Cardiac septum (tissue), 1 donor: Measurements from ENCODE around the gene RAB37. TPM values are rescaled to one million over a fixed set of nuclear protein-coding genes. Genes with fewer than 3 reads are reported as not detected.

Source experiments
- DNase-seq: peaks from one replicate; pipeline ENCODE4 v3.0.0-alpha.2; 2020; ENCODE audit warnings: low spot score
- intact Hi-C: fragments of 100-400 bp; cut with DNase I; formaldehyde crosslinking; loops from one replicate; pipeline ENCODE4 v1.14.0; 2022
- total RNA-seq: library from RNA; stranded (reverse); fragmentation: NEBNext Ultra II Directional; extraction: Animal tissue kit (Norgen Biotek cat#: 25700); gene quantifications from one replicate; pipeline ENCODE4 v1.2.1, GENCODE V29; 2021
- donor health status: DM: no; HTN: no; CAD: no.

Gene RAB37
- total RNA-seq, 1 donor from 2014 or later = 0.94 TPM

DNA sequence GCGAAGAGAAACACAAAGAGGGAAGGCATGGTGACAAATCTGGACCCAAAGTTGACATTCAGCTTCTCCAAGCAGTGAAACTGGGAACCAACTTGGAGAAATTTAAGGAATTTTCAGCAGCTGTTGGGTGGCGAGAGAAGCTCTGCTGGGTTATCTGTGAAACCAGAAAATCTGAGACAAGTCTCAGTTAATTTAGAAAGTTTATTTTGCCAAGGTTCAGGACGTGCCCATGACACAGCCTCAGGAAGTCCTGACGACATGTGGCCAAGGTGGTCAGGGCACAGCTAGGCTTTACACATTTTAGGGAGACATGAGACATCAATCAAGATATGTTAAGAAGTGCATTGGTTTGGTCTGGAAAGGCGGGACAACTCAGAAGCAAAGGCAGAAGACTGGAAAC lies 13.2 kb upstream of the RAB37 start:
- DNase-seq = no peak
- intact Hi-C loops = no loop called here

GRCh38 chr17:74725111-74725510 lies 11.9 kb upstream of the RAB37 start:
- DNase-seq = no peak
- intact Hi-C loops = no loop called here

DNA sequence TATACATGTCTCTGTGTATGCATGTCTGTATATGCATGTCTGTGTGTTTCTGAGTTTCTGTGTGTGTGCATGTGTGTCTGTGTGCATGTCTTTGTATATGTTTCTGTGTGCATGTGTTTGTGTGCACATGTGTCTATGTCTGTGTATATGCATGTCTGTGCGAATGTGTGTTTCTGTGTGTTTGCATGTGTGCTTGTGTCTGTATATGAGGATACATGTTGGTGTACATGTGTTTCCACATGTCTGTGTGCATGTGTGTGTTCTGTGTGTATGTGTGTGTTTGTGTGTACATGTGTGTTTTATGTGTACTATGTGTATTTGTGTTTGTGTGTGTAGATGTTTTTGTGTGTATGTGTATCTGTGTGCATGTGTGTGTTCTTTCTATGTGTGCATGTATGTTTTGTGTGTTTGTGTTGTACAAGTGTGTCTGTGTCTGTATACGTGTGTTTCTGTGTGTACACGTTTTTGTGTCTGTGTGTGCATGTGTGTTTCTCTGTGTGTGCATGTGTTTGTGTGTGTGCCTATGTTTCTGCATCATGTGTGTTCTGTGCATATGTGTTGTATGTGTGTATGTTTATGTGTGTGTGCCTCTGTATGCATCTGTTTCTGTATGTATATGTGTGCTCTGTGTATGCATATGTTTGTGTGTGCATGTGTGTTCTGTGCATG lies 8.9 kb upstream of the RAB37 start:
- intact Hi-C loops = no loop called here
- no peak for DNase-seq

DNA sequence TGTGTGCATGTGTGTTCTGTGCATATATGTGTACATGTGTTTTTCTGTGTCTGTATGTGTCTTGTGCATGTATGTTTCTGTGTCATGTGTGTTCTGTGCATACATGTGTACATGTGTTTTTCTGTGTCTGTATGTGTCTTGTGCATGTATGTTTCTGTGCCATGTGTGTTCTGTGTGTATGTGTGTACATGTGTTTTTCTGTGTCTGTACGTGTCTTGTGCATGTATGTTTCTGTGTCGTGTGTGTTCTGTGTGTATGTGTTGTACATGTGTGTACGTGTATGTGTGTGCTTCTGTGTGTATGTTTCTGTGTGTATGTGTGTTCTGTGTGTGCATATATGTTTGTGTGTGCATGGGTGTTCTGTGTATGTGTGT lies 8.4 kb upstream of the RAB37 start:
- intact Hi-C loops = no loop called here
- no peak for DNase-seq

- DNase-seq = no peak
- intact Hi-C loops = no loop called here
Observed at GRCh38 chr17:74729368-74729767, 7.7 kb upstream of the RAB37 start.

GRCh38 chr17:74729866-74730265 lies 7.2 kb upstream of the RAB37 start:
- intact Hi-C loops = loop anchor here (10.0 kb wide), 1 partner anchor 165 kb away; the partner anchor contains the start of gene CD300H
- no peak for DNase-seq

- no peak for DNase-seq
- intact Hi-C loops = loop anchor here (10.0 kb wide), 1 partner anchor 166 kb away; the partner anchor contains the start of gene CD300H
Observed at GRCh38 chr17:74730491-74731346, 6.3 kb upstream of the RAB37 start.

DNA sequence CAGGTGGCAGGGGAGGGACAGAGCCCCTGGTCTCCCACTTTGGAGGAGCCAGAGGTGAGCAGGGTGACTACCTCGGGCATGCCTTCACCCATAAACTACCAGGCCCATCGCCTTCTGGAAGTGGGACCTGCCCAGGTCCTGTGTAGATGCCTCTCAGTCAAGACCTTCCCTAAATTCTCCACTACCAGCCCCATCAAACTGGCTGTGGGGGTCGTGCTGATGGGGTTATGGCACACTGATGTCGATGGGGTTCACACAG lies 5.8 kb upstream of the RAB37 start:
- intact Hi-C loops = loop anchor here (10.0 kb wide), 1 partner anchor 166 kb away; the partner anchor contains the start of gene CD300H
- no peak for DNase-seq

DNA sequence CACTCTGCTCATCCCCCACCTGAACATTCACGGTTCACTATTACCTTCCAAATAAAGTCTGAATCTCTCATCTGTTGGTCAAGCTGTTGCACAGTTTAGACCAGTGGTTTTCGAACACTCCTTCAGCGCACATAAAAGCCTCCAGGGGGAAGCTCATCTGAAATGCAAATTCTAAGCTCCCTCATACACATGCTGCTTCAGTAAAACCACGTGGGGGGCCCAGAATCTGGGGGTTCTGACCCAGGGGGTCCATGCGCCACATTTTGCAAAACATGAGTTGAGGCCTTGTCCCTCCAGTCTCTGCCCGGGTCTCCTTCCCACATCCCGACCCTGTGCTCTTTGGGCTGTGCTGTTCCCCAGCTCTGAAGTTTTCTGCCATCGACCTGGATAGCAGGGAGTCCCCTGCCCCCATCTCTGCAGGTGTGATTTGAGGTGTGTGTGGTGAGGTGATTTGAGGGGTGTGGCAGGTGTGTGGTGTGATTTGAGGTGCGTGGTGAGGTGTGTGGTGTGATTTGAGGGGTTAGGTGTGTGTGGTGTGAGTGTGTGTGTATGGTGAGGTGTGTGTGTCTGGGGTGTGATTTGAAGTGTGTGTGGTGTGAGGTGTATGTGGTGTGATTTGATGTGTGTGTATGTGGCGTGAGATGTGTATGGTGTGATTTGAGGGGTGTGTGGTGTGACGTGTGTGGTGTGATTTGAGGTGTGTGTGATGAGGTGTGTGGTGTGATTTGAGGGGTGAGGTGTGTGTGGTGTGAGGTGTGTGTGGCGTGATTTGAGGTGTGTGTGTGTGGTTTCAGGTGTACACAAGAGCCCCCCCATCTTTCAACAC lies 4.8 kb upstream of the RAB37 start:
- DNase-seq = no peak
- intact Hi-C loops = loop anchor here (10.0 kb wide), 1 partner anchor 167 kb away; the partner anchor contains the start of gene CD300H

GRCh38 chr17:74733365-74734122 lies 3.5 kb upstream of the RAB37 start:
- intact Hi-C loops = loop anchor here (10.0 kb wide), 1 partner anchor 169 kb away; the partner anchor contains the start of gene CD300H
- no peak for DNase-seq

DNA sequence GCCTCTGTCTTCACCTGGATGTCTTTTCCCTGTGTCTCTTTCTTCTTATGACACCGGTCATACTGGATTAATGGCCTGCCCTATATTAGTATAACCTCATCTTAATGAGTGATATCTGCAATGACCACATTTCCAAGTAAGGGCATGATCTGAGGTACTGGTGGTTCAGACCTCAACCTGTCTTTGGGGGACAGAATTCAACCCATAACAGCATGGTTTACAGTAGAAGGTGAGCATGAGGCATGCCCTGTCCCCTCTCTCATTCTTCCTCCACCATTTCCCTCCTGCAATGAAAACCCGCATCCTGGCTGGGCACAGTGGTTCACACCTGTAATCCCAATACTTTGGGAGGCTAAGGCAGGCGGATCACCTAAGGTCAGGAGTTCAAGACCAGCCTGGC lies 2.8 kb upstream of the RAB37 start:
- DNase-seq = no peak
- intact Hi-C loops = loop anchor here (10.0 kb wide), 1 partner anchor 169 kb away; the partner anchor contains the start of gene CD300H

DNA sequence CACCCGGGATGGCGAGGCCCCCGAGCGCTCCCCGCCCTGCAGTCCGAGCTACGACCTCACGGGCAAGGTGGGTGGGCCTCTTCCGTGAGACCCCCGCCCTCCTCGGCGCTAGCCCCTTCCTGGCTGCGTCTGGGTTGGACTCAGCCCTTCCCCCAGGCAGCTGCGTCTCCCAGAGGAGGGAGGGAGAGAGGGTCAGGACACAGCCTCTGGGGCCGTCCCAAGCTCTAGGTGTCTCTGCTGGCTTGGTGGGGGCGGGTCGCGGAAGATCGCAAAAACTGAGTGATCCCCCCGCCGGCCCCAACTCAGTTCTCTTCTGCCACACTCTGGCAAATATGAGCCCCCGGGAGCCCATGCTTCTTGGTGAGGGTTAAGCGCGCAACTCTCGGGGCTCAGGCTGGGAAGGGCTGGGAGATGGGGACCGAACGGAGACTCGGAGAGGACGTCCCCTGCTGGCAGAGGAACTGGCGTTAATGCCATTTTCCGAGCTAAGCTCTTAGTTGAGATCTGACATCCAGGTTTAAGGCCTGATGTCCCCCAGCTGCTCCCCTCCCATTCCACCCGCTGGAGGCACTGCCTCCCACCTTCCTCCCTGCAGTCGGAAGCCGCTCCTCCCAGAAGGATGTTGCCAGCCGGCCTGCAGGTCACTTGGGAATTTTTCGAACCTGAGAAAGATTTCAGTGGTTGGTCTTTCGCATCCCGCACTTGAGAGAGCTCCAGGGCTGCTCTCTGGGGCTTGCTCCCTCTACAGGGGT lies 419 bp downstream of the RAB37 start:
- no peak for DNase-seq
- intact Hi-C loops = loop anchor here (5.0 to 10.0 kb wide), 2 partner anchors 80 to 173 kb away; partner anchors contain the start of gene CD300H

DNA sequence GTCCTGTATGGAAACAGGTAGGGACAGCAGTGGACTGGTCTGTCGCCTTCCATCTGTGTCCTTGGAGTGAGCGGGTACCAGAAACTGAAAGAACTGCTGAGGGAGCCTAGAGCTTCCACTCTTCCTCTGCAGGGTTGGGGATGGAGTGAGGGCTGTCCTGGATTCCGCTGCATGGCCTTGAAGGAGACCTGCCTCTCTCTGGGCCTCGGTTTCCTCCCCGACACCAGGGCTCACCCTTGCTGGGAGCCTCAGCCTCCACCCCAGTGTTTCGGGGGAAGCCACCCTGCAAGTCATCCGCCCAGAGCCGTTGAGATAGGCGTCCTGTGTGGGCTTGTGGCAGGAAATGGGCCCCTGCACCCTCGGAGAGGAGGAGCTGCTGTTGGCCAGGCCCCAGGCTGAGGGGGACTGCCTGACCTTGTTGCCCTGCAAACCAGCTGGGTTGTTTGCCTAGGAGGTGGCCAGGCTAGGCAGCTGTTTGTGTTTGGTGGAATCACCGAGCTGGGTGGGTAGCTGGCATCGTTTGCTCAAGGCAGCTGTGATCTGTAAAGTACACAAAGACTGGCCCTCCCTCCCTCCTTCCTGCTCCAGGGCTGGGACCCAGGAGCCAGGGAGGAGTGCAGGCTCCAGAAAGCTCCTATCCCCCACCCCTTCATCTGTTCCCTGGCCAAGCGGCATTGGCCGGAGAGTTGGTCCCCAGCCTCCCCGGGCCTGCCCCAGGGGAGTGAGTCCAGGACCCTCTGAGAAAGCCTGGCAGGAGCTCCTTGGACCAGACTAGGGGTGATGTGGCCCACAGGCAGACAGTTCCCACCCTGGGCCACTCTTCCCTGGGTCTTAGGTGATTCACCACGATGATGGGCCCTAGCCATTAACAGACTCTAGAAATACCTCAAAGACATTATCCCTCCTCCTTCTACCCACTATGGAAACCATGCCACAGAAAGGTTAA lies 1.3 kb downstream of the RAB37 start:
- intact Hi-C loops = loop anchor here (5.0 to 10.0 kb wide), 2 partner anchors 81 to 174 kb away; partner anchors contain the start of gene CD300H
- no peak for DNase-seq

GRCh38 chr17:74739227-74739831 lies 2.3 kb downstream of the RAB37 start:
- intact Hi-C loops = loop anchor here (5.0 to 10.0 kb wide), 2 partner anchors 82 to 175 kb away; partner anchors contain the start of gene CD300H
- DNase-seq = no peak

DNA sequence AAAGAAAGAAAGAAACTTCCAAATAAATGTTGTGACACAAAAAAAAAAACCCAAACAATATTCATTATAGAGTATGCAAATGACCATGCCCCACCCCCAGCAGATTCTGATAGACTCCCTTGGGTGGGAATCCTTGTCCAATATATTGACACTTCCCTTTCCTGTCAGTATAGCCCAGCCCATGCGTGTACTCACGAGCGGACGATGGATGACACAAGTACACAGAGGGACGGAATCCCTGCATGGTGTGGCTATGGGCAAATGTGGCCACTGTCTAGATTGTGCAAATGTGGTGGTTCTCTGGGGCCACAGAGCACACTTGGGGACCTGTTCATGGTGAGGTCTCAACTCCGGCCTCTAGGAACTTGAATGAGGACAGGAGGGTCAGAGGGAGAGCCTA lies 3.1 kb downstream of the RAB37 start:
- DNase-seq = no peak
- intact Hi-C loops = loop anchor here (5.0 kb wide), 1 partner anchor 217 kb away; no protein-coding TSS in a partner anchor

DNA sequence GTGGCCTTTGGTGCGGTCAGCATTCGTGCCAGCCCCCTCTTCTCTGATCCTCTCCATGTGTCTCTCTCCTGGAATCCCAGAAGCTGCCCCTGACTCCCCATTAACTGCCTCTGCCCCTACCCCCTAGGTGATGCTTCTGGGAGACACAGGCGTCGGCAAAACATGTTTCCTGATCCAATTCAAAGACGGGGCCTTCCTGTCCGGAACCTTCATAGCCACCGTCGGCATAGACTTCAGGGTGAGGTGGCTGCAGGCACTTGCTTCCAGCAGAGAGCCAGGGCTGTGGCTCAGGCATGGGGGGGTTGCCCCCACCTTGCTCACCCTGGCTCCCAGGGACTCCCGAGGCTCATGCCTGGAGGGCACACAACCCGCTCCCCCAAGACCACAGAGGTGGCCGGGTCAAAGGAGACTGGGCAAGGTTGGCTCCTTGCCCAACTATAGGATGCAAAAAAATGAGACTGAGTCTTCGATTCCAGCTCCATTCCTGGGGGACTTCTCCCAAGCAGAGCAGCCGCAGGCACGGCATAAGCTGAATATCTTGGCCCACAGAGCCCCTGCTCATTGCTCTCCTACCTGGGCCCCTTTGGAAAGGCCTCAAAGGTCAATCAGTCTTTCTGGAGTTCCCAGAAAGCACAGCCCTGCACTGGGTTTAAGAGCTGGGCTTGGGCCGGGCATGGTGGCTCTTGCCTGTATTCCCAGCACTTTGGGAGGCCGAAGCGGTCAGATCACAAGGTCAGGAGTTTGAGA lies 3.8 kb downstream of the RAB37 start:
- no peak for DNase-seq
- intact Hi-C loops = loop anchor here (5.0 kb wide), 1 partner anchor 216 kb away; no protein-coding TSS in a partner anchor
